Measurements from ENCODE around the gene SUN1.

The SUN1 gene

GRCh38 chr7:849145-849544 lies 16.9 kb downstream of the SUN1 start:
- TF ChIP-seq EZH2phosphoT487 (IDR thresholded peaks at IDR 0.05; ENCODE audit: low read length) (no peak), EZH2 (optimal IDR thresholded peaks at IDR 0.05; ENCODE audit: low read depth, low read length) (no peak)
- TF ChIP-seq, protein P1, sequence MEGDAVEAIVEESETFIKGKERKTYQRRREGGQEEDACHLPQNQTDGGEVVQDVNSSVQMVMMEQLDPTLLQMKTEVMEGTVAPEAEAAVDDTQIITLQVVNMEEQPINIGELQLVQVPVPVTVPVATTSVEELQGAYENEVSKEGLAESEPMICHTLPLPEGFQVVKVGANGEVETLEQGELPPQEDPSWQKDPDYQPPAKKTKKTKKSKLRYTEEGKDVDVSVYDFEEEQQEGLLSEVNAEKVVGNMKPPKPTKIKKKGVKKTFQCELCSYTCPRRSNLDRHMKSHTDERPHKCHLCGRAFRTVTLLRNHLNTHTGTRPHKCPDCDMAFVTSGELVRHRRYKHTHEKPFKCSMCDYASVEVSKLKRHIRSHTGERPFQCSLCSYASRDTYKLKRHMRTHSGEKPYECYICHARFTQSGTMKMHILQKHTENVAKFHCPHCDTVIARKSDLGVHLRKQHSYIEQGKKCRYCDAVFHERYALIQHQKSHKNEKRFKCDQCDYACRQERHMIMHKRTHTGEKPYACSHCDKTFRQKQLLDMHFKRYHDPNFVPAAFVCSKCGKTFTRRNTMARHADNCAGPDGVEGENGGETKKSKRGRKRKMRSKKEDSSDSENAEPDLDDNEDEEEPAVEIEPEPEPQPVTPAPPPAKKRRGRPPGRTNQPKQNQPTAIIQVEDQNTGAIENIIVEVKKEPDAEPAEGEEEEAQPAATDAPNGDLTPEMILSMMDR (IDR thresholded peaks at IDR 0.05; ENCODE audit: low read length), result no peak
- no peaks in the 10 kb centered on the region for H3K4me1 ChIP-seq (ENCODE audit: low read length)
- H3K36me3 ChIP-seq (replicated peaks; ENCODE audit: insufficient read depth, low read length), result no peaks in the 10 kb centered on the region; the same call in none of the 2 replicates

GRCh38 chr7:849781-850180 lies 17.5 kb downstream of the SUN1 start:
- H3K36me3 ChIP-seq (replicated peaks; ENCODE audit: insufficient read depth, low read length), result no peaks in the 10 kb centered on the region; the same call in 1 of the 2 replicates
- no peaks in the 10 kb centered on the region for H3F3A ChIP-seq (ENCODE audit: insufficient read depth, low read length)
- no peak overlapping the region for H3K27ac ChIP-seq (ENCODE audit: low read length)
- no peaks in the 10 kb centered on the region for H3K4me1 ChIP-seq (ENCODE audit: low read length)
- no peak overlapping the region for H3K4me2 ChIP-seq (ENCODE audit: low read depth, low read length)
- H3K4me3 ChIP-seq (ENCODE audit: low read length), result no peak overlapping the region
- DNase-seq, result no peak
- no peaks in the 10 kb centered on the region for H3K27me3 ChIP-seq (replicated peaks; ENCODE audit: insufficient read depth, low read length)
- H4K20me1 ChIP-seq (ENCODE audit: insufficient read depth, low read length), result no peaks in the 10 kb centered on the region
- H3K9me3 ChIP-seq (replicated peaks; ENCODE audit: insufficient read depth, low read length), result no peaks in the 10 kb centered on the region
- no peaks in the 10 kb centered on the region for H3K9me2 ChIP-seq (replicated peaks; ENCODE audit: insufficient read depth, low read length)
- H3K79me2 ChIP-seq (ENCODE audit: low read length), result peaks cover 8% of the 10 kb centered on the region
- TF ChIP-seq EZH2phosphoT487 (IDR thresholded peaks at IDR 0.05; ENCODE audit: low read length) (no peak), EZH2 (optimal IDR thresholded peaks at IDR 0.05; ENCODE audit: low read depth, low read length) (no peak)
- TF ChIP-seq, protein P1 (IDR thresholded peaks at IDR 0.05; ENCODE audit: low read length), result no peak
- H2AFZ ChIP-seq (ENCODE audit: low read length), result no peak overlapping the region
- no peak overlapping the region for H3K9ac ChIP-seq (ENCODE audit: low read length)

More at GRCh38 chr7:849145-849544, 16.9 kb downstream of the SUN1 start:
- Histone ChIP-seq H4K20me1 (ENCODE audit: insufficient read depth, low read length) (no peaks in the 10 kb centered on the region), H3F3A (ENCODE audit: insufficient read depth, low read length) (no peaks in the 10 kb centered on the region), H2AFZ (ENCODE audit: low read length) (no peak overlapping the region), H3K27ac (ENCODE audit: low read length) (no peak overlapping the region), H3K79me2 (ENCODE audit: low read length) (peaks cover 14% of the 10 kb centered on the region), H3K27me3 (replicated peaks; ENCODE audit: insufficient read depth, low read length) (no peaks in the 10 kb centered on the region), H3K9me3 (replicated peaks; ENCODE audit: insufficient read depth, low read length) (no peaks in the 10 kb centered on the region), H3K9ac (ENCODE audit: low read length) (no peak overlapping the region), H3K4me2 (ENCODE audit: low read depth, low read length) (no peak overlapping the region), H3K4me3 (ENCODE audit: low read length) (no peak overlapping the region), H3K9me2 (replicated peaks; ENCODE audit: insufficient read depth, low read length) (no peaks in the 10 kb centered on the region)
- no peak for DNase-seq

GRCh38 chr7:851204-851603 lies 18.9 kb downstream of the SUN1 start:
- Histone ChIP-seq H3K4me2 (ENCODE audit: low read depth, low read length) (no peak overlapping the region), H3K9me2 (replicated peaks; ENCODE audit: insufficient read depth, low read length) (no peaks in the 10 kb centered on the region), H3K36me3 (replicated peaks; ENCODE audit: insufficient read depth, low read length) (no peaks in the 10 kb centered on the region; the same call in 1 of the 2 replicates), H3K79me2 (ENCODE audit: low read length) (no peaks in the 10 kb centered on the region), H3K9ac (ENCODE audit: low read length) (no peak overlapping the region), H3K4me1 (ENCODE audit: low read length) (no peaks in the 10 kb centered on the region), H3K27me3 (replicated peaks; ENCODE audit: insufficient read depth, low read length) (no peaks in the 10 kb centered on the region), H3K9me3 (replicated peaks; ENCODE audit: insufficient read depth, low read length) (no peaks in the 10 kb centered on the region), H4K20me1 (ENCODE audit: insufficient read depth, low read length) (no peaks in the 10 kb centered on the region), H2AFZ (ENCODE audit: low read length) (no peak overlapping the region), H3F3A (ENCODE audit: insufficient read depth, low read length) (no peaks in the 10 kb centered on the region), H3K4me3 (ENCODE audit: low read length) (no peak overlapping the region), H3K27ac (ENCODE audit: low read length) (no peak overlapping the region)
- no peak for TF ChIP-seq EZH2 (optimal IDR thresholded peaks at IDR 0.05; ENCODE audit: low read depth, low read length)
- TF ChIP-seq, protein P1 (IDR thresholded peaks at IDR 0.05; ENCODE audit: low read length), result no peak
- TF ChIP-seq EZH2phosphoT487 (IDR thresholded peaks at IDR 0.05; ENCODE audit: low read length), result no peak
- no peak for DNase-seq
